HG02610 (cell line): ENCODE results near the gene ZNRF3.
"Not testable (repeated sequence)": the region's sequence is repeated elsewhere in the genome, so short reads cannot be mapped to it uniquely, and the experiment has no call there.

ENCODE experiments used
- ATAC-seq: cut with Tn5 transposase; IDR thresholded peaks from one replicate; pipeline ENCODE4 v1.9.1; 2021; ENCODE audit warnings: mild to moderate bottlenecking, moderate library complexity; ENCODE audit not compliant: unreplicated experiment

Gene ZNRF3

GRCh38 chr22:29030016-29030617 lies 146.7 kb downstream of the ZNRF3 start:
- ATAC-seq: no peak

DNA sequence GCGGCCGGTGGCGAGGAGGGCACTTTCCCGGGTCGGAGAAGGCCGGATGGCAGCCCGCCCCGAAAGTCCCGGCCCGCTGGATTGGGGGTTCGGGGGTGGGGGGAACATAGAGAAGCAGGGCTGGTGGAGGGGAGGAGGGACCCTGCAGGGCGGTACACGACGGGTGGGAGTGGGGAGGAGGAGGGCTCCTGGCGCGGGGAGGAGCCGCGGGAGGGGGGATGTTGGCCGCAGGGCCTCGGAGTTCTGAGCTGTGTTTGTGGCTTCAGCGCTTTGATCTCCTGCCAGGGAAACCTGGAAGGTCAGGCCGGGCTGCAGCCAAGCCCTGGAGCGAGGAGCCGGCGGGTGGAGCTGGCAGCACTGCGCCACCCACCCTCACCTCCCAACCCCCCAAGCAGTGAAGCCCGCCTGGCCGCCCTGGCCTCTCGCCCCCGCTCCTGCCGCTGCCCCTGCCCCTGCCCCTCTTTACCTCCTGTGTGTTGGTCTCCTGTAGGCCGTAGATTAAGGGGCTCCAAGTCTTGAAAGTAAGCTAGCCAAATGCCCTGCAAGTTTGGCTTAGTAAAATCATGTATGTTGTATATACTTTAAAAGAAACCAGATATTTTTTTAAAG lies 147.3 kb downstream of the ZNRF3 start:
- ATAC-seq: no peak

GRCh38 chr22:29031227-29032011 lies 148.0 kb downstream of the ZNRF3 start:
- no peak for ATAC-seq

GRCh38 chr22:29032014-29032475 lies 148.7 kb downstream of the ZNRF3 start:
- no peak for ATAC-seq

- no peak for ATAC-seq
Observed at GRCh38 chr22:29032584-29032983, 149.2 kb downstream of the ZNRF3 start.

GRCh38 chr22:29037340-29037932 lies 154.1 kb downstream of the ZNRF3 start:
- no peak for ATAC-seq

- no peak for ATAC-seq
Observed at GRCh38 chr22:29039148-29039547, 155.8 kb downstream of the ZNRF3 start.

- not testable (repeated sequence) for ATAC-seq
Observed at GRCh38 chr22:29039684-29040083, 156.3 kb downstream of the ZNRF3 start.

DNA sequence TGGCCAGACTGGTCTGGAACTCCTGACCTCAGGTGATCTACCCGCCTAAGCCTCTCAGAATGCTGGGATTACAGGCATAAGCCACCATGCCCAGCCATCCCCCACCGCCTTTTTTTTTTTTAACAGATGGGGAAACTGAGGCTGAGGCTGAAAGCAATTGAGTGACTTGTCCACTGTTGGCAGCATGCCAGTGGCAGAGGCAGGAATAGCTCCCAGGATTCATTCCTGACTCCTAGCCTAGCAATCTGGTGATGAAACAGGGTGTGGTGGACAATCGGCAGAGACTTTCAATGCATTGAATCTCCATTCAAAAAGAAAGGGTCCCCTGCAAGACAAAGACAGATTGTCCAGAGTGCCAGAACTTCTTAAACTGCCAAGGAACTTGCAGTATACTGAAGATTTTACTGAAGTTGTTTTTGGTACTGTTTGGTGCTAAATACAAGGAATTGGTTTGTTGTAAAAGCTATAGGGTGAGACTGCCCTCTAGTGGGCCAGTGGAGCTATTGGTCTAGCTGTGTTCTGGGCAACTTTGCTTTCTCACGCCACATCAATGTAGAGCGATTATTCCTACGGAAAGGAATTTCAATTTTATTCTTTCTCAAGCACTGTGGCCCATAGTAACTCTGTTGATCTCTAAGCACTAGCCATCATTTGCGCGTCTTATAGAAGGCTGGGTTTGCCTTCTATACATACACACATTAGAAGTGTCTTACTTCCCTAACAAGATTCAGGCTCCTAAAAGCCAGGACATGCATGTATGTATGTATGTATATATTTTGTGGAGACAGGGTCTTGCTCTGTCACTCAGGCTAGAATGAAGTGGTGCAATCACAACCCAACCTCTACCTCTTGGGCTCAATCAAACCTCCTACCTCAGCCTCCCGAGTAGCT lies 157.3 kb downstream of the ZNRF3 start:
- ATAC-seq: no peak

- ATAC-seq: no peak
Observed at GRCh38 chr22:29041408-29041807, 158.0 kb downstream of the ZNRF3 start.

DNA sequence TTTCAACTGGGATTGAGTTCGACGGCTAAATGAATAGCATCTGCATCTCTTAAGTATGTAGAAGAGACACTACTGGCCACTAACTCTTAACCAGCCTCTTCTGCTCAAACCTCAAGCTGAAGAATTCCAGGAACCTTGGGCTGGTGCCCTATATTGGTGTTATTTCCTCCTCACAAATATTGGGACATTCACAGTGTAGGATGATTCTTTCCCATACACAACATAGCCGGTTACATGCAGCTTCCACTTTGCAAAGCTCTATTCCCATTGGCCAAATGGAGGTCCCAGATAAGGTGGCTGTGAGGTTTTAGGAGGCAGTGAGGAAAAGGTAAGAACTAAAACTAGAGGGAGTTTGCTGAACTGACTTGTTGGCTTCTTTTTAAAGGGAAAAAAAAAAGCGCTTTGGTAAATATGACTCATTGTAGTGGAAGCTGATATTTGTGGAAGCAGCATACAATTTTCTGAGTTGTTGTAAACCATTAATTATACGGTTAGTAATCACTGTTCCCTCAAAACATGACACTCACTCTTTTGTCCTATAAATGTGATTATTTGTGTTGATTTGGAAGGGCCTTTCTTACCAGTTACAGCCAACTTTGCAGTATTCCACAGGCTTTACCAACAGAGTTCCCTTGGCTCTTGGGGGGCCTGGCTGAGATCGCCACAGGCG lies 160.7 kb downstream of the ZNRF3 start:
- ATAC-seq: no peak

- no peak for ATAC-seq
Observed at GRCh38 chr22:29044657-29045176, 161.3 kb downstream of the ZNRF3 start.

GRCh38 chr22:29048822-29049654 lies 165.7 kb downstream of the ZNRF3 start:
- no peak for ATAC-seq

GRCh38 chr22:29049655-29050263 lies 166.4 kb downstream of the ZNRF3 start:
- ATAC-seq: no peak

DNA sequence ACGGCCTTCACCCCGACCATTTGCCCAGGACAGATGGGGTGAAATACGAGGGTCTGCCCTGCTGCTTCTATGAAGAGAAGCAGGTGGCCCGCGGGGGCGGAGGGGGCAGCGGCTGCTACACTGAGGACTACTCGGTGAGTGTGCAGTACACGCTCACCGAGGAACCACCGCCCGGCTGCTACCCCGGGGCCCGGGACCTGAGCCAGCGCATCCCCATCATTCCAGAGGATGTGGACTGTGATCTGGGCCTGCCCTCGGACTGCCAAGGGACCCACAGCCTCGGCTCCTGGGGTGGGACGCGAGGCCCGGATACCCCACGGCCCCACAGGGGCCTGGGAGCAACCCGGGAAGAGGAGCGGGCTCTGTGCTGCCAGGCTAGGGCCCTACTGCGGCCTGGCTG lies 167.1 kb downstream of the ZNRF3 start:
- no peak for ATAC-seq

DNA sequence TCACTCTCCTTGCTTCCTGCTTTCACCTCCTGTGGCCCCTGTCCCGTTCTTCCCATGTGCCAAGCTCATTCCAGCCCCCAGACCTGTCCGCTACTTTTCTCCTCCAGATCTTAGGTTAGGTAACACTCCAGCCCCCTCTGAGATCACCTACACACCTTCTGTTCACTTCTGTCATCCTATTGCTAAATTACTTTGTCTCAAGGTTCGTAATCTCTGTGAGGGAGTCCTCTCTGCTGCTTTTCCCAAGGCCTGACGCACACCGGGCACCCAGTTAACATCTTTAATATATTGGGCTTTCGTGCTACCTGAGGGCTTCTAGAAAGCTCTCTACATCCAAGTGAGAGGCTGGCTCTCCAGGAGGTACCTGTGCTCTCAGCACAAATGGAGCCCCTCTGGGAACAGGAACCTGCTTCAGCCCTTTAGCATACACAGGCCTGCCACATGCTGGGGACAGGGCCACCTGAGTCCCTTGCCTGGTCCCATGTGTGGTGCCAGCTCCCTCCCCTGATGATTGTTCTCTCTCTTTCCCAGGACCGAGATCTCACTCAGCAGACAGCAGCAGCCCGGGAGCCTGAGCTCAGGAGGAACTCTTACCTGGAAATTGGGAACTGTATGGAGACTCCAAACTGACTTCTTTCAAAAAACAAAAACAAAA lies 169.8 kb downstream of the ZNRF3 start:
- ATAC-seq: no peak

DNA sequence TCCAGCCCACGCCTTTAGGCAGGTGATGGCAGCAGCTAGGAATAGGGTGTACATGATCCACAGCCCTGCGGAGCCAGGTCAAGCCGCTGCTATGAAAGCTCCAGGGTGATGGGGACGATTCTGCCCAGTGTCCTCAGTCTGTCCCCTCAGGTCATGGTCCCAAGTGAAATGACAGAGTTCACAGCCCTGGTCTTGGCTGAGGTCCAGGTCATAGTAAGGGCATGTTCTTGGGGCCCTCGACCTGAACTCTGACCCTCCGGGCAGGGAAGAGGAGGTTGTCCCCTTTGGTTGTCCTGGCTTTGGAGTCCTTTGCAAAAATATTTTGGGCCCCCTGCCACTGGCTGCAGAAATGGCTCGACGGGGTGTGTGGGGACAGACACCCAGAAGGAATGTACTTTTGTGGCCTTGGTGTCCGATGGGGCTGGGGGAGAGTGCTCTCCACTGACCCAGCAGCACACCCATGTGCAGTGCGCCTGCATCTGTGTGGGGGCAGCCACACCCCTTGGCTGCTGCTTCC lies 170.9 kb downstream of the ZNRF3 start:
- no peak for ATAC-seq
